ENCODE results near the gene SELENOO.
"Not testable (repeated sequence)": the region's sequence is repeated elsewhere in the genome, so short reads cannot be mapped to it uniquely, and the experiment has no call there.

Gene SELENOO

DNA sequence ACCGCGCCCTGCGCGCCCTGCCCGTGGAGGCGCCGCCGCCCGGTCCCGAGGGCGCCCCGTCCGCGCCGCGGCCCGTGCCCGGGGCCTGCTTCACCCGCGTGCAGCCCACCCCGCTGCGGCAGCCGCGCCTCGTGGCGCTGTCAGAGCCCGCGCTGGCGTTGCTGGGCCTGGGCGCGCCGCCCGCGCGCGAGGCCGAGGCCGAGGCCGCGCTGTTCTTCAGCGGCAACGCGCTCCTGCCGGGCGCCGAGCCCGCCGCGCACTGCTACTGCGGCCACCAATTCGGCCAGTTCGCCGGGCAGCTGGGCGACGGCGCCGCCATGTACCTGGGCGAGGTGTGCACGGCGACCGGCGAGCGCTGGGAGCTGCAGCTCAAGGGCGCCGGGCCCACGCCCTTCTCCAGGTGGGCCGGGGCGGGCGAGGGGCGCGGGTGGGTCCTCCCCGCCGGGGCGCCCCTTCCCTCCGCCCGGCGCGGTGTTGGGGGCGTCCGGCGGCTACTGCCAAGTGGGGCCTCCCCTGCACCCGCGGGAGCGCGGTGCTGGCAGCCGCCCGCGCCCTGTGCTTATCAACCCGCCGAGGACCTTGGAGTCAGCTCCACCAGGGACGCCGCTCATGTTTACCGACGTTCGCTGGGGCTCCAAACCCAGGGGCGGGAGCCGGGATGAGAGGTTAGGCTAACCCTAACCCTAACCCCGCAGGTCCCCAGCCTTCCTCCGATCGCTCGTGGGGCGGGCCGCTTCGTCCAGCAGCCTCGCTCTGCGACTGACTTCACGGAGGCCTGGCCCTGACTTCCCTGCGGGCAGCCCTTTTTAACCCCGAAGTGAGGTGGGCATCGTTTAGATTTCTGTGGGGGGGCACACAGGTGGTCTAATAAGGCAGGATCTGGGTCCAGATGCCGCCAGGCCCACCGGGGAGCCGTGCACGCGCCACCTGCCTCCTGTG lies 649 bp downstream of the SELENOO start:
- DNase-seq (ENCODE audit: low read depth), result no peak

DNA sequence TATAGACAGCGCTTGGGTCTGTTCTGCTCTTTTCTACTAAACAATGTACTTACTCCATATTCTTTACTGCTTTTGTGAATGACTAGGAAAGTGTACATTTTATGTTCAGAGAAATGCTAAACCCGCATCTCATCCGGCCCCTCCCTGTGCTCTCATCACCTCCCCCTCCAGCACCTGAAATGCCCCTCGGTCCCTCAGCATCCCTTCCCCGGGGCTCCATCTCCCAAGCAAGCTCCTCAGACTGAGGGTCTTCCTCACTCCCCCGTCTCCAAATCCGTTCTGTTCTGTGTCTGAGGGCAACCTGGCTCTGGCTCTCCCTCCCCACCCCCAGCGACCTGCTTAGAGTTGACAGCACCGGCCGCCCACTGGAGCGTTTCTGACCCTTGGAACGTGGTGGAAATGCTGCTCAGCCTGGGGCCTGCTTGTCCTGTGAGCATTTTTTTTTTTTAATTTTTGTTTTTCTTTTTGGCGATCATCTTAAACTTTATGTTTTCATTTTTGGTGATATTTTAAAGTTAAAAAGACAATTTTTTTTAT lies 1.4 kb downstream of the SELENOO start:
- DNase-seq (ENCODE audit: low read depth), result no peak

DNA sequence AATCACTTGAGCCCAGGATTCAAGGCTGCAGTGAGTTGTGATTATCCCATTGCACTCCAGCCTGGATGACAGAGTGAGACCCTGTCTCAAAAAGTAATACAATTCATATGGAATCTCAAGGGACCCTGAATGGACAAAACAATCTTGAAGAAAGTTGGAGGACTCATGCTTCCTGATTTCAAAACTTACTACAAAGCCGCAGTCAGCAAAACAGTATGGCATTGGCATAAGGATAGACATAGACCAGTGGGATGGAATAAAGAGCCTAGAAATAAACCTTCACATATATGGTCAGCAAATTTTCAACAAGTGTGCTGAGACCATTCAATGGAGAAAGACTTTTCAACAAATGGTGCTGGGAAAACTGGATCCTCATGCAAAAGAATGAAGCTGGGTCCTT lies 2.5 kb downstream of the SELENOO start:
- no peak for DNase-seq (ENCODE audit: low read depth)

DNA sequence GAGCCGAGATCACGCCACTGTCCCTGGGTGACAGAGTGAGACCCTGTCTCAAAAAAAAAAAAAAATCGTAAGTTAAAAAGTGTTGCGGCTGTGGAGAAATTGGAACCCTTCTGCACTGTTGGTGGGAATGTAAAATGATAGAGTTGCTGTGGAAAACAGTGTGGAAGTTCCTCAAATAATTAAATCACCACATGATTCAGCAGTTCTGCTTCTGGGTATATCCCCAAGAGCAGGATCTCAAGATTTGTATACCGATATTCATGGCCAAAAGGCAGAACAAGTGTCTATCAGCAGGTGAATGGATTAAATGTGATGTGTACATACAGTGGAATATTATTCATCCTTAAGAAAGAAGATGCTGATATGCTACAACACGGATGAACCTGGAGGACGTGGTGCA lies 3.8 kb downstream of the SELENOO start:
- DNase-seq (ENCODE audit: low read depth), result no peak

DNA sequence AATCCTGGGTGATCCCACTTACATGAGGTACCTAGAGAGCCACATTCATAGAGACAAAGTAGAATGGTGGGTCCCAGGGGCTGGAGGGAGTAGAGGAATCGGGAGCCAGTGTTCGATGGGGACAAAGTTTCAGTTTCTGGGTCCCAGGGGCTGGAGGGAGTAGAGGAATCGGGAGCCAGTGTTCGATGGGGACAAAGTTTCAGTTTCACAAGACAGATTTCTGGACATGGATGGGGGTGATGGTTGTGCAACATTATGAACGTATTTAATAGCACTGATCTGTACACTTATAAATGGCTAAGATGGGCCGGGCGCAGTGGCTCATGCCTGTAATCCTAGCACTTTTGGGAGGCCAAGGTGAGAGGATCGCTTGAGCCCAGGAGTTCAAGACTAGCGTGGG lies 4.2 kb downstream of the SELENOO start:
- DNase-seq (ENCODE audit: low read depth), result not testable (repeated sequence)

DNA sequence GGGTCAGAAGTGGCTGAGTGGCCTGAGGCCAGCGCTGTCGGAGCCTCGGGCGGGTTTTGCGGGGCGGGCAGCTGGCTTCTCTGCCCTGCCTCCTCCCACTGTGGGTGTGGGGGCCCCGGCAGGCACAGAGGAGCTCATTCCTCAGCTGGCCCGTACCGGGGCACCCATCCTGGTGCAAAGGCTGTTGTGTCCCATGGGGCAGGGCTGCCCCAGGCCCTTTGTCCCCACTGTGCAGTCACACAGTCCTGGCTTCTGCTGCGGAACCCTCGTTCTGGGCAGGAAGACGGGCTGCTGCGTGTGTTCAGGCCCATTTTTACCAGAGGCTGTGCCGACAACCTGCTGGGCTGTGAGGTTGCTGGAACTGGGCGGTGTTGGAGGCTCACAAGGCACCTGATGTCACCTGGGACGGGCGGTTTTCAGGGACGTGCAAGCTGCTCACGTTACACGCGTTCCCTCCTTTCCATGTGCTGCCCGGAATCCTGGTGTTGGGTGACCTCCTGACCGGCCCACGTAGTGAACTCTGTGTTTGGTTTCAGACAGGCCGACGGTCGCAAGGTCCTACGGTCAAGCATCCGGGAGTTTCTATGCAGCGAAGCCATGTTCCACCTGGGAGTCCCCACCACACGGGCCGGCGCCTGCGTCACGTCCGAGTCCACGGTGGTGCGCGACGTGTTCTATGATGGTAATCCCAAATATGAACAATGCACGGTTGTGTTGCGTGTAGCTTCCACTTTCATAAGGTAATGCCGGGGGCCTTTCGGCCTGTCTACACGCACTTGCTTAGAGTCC lies 5.2 kb downstream of the SELENOO start:
- no peak for DNase-seq (ENCODE audit: low read depth)

DNA sequence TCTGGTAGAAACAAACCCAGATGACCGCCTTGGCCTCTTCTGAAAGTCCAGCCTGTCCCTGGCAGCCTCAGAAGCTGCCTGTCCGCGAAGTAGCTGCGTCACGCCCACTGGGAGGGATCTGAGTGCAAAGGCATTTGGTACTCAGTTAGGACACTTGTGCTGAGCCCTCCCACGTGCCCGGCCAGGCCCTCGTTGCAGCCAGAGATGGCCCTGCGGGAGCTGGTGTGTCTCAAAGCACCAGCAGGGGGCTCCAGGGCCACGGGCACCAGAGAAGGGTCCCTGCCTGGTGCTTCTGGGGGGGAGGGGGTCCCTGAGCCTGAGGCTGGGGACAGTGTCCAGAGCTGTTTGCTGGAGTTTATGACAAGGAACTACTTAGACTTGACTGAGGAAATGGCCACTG lies 5.8 kb downstream of the SELENOO start:
- no peak for DNase-seq (ENCODE audit: low read depth)

DNA sequence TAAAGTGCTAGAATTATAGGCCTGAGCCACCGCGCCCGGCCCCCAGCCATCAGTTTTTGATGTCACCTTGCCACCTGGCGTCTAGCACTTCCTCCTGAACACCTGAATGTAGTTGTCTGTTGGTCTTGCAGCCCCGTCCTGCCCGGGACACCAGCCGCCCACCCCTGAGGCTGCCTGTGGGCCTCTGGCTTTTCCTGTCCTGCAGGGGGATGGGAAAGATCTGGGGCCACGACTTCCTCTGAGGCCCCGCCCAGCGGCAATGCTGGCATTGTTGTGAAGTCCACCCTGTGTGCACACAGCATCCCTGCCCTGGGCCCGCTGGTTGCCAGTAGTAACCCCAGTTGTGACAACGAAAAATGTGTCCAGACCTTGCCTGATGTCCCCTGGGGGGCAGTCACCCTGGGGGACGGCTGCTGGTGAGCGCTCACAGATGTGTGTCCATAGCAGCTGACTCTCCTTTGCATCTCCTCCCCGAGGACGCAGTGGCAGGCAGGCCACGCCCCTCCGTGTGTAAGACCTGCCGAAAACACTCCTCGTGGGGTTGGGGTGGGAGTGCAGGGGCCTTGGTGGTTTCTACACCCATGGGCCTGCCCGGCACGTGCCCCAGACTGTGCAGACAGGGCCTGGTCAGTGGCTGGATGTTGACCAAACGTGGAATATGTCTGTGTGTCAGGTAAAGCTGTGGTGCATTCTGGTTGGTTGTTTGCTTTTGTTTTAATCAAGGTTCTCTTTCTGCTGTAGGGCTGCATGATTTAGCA lies 6.8 kb downstream of the SELENOO start:
- DNase-seq (ENCODE audit: low read depth), result no peak

DNA sequence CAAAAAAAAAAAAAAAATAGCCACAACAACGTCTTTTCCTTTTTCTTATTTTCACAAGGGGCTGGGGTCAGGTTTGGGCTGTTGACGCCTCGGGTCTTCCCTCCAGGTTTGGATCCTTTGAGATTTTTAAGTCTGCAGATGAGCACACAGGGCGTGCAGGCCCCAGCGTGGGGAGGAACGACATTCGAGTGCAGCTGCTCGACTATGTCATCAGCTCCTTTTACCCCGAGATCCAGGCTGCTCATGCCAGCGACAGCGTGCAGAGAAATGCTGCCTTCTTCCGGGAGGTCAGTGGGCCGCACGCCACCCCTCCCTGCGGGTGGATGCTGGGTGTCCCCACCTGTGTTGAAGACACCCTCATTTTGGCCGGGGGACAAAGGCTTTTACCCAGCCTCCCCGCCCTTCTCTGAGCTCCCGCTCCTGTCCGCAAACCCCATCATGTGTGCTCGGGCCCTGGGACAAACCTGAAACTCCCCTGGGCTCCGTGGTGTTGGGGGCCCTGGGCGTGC lies 7.7 kb downstream of the SELENOO start:
- no peak for DNase-seq (ENCODE audit: low read depth)

DNA sequence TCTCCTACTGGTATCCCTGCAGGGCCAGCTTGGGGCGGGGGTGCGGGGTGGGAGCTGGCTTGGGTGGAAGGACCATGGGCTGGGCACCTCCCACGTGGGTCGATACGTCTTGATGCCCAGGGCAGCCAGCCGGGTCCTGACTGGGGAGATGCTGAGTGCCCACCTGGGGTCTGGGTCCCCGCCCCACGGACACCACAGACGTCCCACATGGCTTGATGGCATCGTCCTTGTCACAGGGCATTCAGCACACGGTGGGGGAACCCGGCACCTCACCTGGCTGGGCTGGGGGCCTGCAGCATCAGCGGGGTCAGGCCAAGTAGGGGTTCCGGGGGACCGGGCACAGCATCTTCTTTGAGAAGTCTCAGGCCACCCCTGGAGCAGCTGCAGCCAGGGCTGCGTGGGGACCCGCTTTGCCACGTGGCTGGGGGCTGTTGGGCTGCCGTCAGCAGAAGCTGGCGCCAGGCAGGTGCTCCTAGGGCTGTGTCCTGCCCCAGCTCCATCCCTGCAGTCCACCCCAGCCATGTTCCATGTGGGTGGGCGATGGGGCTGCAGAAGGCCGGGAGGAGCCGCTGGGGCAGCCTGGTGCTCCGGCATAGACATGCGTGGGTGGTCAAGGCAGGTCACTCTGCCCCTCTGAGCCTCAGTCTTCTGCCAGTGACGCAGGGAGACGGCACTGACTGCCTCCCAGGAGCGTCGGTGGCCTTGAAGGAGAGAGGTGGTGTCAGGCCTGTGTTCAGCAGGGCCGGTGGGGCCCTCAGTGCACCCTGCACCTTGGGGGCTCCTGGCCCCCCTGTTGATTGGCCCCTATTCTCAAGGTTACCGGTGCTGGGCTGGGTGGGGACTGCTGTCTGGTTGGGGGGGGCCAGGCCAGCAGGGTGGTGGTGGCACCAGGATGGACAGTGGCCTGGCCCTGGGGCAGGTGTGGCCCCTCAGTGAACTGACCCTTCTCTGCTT lies 8.4 kb downstream of the SELENOO start:
- no peak for DNase-seq (ENCODE audit: low read depth)

DNA sequence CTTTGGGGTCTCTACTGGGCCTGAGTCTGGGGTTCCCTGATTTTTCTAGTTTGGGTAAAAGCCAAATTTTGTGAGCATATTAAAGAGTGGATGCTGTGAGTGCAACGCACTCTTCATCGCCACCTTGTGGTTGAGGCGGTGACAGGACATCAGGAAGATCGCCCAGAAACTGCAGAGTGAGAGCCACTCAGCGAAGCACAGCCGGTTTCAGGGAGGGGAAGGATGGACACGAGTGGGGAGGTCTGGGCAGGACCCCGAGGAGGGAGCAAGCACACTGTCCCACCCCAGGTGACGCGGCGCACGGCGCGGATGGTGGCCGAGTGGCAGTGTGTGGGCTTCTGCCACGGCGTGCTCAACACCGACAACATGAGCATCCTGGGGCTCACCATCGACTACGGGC lies 9.1 kb downstream of the SELENOO start:
- DNase-seq (ENCODE audit: low read depth), result peak; percentile 67

DNA sequence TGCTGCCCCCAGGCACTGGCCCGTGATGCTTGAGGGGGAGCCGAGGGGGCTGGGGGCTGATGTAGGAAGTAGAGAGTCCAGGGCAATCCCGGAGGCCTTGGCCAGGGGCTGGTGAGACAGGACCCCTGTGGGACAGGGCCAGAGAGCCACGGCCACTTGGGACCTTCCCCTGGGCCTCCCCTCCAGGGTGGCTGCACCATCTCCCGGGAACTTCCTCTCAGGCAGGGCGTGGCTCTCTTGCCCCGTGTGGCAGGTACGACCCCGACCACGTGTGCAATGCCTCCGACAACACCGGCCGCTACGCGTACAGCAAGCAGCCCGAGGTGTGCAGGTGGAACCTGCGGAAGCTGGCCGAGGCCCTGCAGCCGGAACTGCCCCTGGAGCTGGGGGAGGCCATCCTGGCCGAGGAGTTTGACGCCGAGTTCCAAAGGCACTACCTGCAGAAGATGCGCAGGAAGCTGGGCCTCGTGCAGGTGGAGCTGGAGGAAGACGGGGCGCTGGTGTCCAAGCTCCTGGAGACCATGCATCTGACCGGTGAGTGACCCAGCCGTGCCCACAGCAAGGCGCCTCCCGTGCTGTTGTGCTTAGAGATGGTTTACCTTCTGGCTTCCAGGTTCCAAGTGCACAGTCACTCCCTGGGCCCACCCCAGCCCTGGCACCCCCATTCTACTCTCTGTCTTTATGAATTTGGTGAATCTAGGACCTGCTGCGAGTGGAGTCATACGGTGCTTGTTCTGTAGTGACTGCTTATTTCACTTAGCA lies 9.7 kb downstream of the SELENOO start:
- no peak for DNase-seq (ENCODE audit: low read depth)

DNA sequence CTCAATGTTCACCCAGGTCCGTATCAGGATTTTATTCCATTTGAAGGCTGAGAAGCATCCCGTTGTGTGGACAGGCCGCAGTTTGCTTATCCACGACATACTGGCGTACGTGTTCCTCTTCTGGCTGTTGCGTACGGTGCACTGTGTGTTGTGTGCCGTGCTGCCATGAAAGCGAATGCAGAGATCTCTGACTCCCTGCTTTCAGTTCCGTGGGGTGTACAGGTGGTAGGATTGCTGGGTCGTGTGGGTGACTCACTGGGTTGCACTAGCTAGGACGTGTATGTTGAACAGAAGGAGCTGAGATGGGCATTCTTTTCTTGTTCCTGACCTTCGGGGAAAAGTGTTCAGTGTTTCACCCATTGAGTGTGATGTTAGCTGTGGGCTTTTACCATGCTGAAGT lies 10.3 kb downstream of the SELENOO start:
- no peak for DNase-seq (ENCODE audit: low read depth)

DNA sequence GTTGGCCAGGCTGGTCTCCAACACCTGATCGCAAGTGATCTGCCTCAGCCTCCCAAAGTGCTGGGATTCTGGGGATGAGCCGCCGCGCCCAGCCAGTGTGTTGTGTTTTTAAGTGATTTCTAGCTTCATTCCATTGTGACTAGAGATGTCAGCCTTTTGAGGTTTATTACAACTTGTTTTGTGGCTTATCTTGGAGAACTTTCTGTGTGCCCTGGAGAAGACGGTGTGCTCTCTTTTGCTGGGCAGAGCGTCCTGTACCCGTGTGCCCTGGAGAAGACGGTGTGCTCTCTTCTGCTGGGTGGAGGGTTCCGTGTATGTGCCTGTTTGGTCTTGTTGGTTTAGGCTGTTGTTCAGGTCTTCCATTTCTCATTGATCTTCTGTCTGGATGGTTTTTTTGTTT lies 12.5 kb downstream of the SELENOO start:
- no peak for DNase-seq (ENCODE audit: low read depth)

DNA sequence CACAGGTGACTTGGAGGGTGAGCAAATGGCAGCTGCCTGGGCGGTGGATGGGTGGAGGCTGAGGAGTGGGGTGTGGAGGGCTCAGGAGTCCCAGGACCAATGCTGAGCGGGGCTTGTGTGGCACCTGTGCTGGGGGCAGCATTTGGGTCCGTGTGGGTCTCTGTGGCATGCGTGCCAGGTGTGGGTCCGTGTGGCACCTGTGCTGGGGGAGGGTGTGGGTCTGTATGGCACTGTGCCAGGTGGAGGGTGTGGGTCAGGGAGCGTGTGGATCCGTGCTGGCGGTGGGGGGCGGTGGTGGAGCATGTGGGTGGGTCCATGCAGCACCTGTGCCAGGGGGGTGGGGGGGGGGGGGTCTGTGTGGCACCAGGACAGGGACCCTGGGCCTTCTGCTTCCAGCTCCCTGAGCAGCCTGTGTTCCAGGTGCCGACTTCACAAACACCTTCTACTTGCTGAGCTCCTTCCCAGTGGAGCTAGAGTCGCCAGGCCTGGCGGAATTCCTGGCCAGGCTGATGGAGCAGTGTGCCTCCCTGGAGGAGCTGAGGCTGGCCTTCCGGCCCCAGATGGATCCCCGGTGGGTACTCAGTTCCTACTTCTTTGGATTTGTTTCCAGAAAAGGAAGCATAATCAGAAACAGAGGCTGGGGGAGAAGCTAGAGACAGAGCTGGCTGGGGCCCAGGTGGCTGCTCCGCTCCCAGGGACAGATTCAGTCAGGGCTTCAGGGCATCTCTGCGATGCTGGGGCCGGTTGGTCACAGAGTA lies 14.7 kb downstream of the SELENOO start:
- DNase-seq (ENCODE audit: low read depth), result no peak

DNA sequence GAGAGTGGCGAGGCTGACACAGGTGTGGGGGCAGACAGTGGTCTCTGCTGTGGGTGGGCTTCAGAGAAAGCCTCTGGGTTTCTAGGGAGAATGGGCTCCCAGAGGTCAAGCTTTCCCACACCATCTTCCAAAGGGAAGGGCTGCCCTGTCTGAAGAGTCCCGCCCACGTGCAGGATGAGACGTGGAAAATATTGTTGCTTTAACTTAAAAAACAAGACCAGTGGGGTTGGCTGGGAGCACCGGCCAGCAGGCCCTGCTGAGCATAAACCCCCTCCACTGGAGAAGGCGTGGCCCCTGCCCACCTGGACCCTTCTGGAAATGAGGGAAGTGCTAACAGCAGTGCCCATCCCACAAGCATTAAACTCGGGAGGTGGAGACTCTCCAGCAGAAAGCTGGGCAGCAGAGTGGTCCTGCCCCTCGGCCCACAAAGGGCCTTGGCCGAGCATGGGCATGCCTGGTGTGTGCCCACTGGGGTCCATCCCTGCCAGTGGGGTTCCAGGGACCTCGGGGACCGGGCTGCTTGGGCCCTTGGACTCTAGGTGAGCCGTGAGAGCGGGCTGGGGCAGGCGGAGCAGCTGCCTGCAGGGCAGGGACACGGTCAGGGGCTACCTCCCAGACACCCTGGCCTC lies 15.4 kb downstream of the SELENOO start:
- DNase-seq (ENCODE audit: low read depth), result no peak

DNA sequence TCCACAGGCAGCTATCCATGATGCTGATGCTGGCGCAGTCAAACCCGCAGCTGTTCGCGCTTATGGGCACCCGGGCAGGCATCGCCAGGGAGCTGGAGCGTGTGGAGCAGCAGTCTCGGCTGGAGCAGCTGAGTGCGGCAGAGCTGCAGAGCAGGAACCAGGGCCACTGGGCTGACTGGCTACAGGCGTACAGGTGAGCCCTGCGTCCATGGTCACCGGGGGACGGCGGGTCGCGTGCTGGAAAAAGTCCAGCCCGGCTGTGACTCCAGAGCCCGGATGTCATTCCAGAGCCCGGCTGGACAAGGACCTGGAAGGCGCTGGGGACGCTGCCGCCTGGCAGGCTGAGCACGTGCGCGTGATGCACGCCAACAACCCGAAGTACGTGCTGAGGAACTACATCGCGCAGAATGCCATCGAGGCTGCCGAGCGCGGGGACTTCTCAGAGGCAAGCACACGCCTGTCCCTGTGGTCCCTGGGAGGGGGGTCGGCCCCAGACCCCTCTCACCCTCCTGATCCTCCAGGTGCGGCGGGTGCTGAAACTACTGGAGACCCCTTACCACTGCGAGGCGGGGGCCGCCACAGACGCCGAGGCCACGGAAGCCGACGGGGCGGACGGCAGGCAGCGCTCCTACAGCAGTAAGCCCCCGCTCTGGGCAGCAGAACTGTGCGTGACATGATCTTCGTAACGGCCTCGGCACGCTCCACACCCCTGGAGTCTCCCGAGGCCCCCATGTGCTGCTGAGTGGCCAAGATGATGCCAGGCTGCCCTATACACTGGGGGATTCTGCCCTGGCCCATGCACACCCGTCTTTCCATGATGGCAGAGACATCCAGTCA lies 16.1 kb downstream of the SELENOO start:
- DNase-seq (ENCODE audit: low read depth), result no peak

Data from activated T-cell treated with anti-CD3 and anti-CD28 coated beads for 1 hour (primary cell).